HG02588 (cell line): ENCODE results near the gene SGSM1.
"Not testable (repeated sequence)": the region's sequence is repeated elsewhere in the genome, so short reads cannot be mapped to it uniquely, and the experiment has no call there.

ENCODE experiments used
- ATAC-seq: cut with Tn5 transposase; IDR thresholded peaks from one replicate; pipeline ENCODE4 v1.9.1; 2021; ENCODE audit warnings: mild to moderate bottlenecking, moderate library complexity; ENCODE audit not compliant: unreplicated experiment

The SGSM1 gene

DNA sequence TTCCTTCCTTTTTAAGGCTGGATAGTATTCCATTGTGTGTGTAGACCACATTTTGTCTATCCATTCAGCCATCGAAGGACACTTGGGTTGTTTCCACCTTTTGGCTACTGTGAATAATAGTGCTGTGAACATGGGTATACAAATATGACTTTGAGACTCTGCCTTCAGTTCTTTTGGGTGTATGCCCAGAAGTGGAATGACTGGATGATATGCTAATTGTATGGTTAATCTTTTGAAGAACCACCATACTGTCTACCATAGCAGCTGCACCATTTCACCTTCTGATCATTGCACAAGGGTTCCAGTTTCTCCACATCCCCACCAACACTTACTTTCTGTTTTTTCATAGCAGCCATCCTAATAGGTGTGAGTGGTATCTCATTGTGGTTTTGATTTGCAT, 30.3 kb downstream of the SGSM1 start:
- ATAC-seq: no peak

GRCh38 chr22:24837517-24837916, 31.5 kb downstream of the SGSM1 start:
- not testable (repeated sequence) for ATAC-seq

- no peak for ATAC-seq
Measured at GRCh38 chr22:24841261-24841660, 35.2 kb downstream of the SGSM1 start.

DNA sequence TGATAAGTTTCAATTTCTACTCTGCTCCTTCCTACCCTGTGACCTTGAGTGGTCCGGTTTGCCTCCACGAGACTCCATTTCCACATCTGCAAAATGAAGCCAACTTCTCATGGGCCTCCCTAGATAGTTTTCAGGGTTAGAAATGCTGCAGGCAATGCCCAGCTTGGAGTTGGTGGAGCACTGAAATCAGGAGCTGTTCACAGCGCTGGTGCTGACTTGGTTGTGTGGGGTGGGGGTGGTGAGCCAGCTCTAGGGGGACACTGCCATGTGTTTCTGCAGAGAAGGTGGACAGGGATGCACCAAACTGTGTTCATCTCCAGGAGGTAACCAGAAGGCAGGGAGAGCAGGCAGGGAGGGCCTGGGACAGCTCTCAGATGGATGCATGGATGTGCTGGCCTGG, 37.0 kb downstream of the SGSM1 start:
- ATAC-seq: no peak

DNA sequence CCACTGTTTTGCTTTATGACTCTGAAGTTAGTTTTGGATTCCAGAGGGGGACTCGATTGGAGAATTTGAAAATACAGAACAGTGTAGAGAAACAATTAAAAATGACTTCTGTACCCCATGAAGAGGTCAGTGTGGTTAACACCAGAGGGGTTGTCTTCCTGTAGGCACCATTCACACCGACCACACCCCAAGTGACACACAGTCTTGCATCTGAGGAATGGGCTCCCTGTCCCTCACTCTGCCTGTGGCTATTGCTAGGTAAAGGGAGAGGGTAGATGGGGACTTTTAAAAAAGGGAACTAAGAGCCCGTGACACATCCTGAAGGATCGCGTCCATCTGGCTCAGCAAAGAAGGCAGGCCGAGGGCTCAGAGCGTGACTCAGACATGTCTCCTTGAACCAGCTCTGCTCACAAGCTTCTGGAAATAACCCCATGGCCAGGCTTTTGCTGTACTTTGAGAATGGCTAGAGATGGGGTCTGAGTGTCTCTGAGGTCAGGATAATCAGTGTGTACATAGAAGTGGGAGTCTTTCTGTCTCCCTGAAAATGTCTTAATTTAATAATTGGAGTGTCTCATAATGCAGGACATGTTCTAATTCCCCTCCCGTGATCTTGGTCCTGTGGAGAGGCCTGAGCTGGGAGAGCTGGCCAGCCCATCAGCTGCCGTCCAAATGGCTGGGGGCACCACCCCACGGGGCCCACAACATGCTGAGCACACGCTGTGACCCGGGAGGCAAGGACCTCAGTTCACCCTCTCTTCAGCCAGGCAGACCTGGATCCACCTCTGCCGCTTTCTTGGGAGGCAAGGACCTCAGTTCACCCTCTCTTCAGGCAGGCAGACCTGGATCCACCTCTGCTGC, 39.3 kb downstream of the SGSM1 start:
- no peak for ATAC-seq

DNA sequence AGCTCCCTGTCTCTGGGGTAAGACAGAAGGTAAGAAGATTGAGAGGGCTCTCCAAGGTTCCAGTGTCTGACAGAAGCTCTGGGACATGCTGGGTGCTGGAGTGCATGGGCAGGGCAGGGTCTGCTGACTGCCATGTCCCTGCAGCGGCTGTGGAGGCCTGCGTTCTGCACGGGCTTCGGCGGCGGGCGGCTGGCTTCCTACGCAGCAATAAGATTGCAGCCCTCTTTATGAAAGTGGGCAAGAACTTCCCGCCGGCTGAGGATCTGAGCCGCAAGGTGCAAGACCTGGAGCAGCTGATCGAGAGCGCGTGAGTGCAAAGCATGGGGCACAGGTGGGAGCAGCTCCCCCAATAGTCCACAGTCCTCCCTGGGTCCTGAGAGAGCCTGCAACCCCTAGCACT, 41.5 kb downstream of the SGSM1 start:
- ATAC-seq: no peak

GRCh38 chr22:24848559-24849168, 42.7 kb downstream of the SGSM1 start:
- no peak for ATAC-seq

GRCh38 chr22:24855794-24856193, 49.8 kb downstream of the SGSM1 start:
- ATAC-seq: no peak

GRCh38 chr22:24857576-24857975, 51.6 kb downstream of the SGSM1 start:
- no peak for ATAC-seq

- ATAC-seq: no peak
Measured at GRCh38 chr22:24859587-24859986, 53.6 kb downstream of the SGSM1 start.

GRCh38 chr22:24865508-24865907, 59.5 kb downstream of the SGSM1 start:
- ATAC-seq: no peak

- ATAC-seq: no peak
Measured at GRCh38 chr22:24867323-24868022, 61.5 kb downstream of the SGSM1 start.

GRCh38 chr22:24868979-24869378, 63.0 kb downstream of the SGSM1 start:
- ATAC-seq: no peak

- ATAC-seq: no peak
Measured at GRCh38 chr22:24871611-24872205, 65.7 kb downstream of the SGSM1 start.

- ATAC-seq: no peak
Measured at GRCh38 chr22:24873226-24873625, 67.2 kb downstream of the SGSM1 start.

GRCh38 chr22:24875862-24876506, 70.0 kb downstream of the SGSM1 start:
- no peak for ATAC-seq

GRCh38 chr22:24876700-24877099, 70.7 kb downstream of the SGSM1 start:
- ATAC-seq: no peak

GRCh38 chr22:24878969-24879368, 73.0 kb downstream of the SGSM1 start:
- no peak for ATAC-seq

DNA sequence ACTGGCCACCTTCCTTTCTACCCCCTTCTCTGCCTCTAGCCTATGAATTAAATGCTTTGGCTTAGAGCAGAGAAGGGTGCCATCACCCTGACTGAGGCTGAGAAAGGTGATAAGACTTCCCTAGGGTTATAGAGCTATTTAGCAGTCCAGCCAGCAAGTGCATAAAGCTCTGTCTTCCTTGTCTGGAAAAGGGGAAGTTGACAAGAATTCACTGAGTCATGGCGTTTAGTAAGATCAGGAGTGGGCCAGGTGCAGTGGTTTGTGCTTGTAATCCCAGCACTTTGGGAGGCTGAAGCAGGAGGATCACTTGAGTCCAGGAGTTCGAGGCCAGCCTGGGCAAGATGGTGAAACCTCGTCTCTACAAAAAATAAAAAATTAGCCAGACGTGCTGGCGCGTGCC, 77.4 kb downstream of the SGSM1 start:
- ATAC-seq: no peak

GRCh38 chr22:24887260-24887659, 81.2 kb downstream of the SGSM1 start:
- no peak for ATAC-seq
